GM12865 (cell line): ENCODE measurements around the gene MTR.
A peak's percentile ranks its signal among the peaks of the same experiment; 100 is the strongest.

ENCODE experiments used
- DNase-seq: peaks from one replicate; pipeline ENCODE4 v3.0.0; 2010; ENCODE audit warnings: low read depth
- H3K4me3 ChIP-seq: 2 replicates; pipeline ENCODE4 v1.5.1; 2011; ENCODE audit warnings: mild to moderate bottlenecking, low read depth, low read length, control low read depth
- CTCF ChIP-seq: IDR thresholded peaks from 2 replicates; pipeline ENCODE4 v1.5.1; 2011; ENCODE audit warnings: low read length, control low read depth, low read depth, inconsistent platforms; ENCODE audit not compliant: insufficient read depth; ENCODE audit errors: missing control alignments

The MTR gene

GRCh38 chr1:236753516-236753915 lies 41.6 kb upstream of the MTR start:
- no peak overlapping the region for H3K4me3 ChIP-seq
- peak; percentile 31 for DNase-seq
- TF ChIP-seq CTCF, result peak; percentile 17

- H3K4me3 ChIP-seq, result no peak overlapping the region
- TF ChIP-seq CTCF, result no peak
Measured at GRCh38 chr1:236753964-236754363, 41.1 kb upstream of the MTR start.

GRCh38 chr1:236754525-236755210 lies 40.4 kb upstream of the MTR start:
- TF ChIP-seq CTCF, result no peak
- no peak overlapping the region for H3K4me3 ChIP-seq
- no peak for DNase-seq

More at GRCh38 chr1:236753964-236754363, 41.1 kb upstream of the MTR start:
- no peak for DNase-seq

GRCh38 chr1:236757640-236758039 lies 37.5 kb upstream of the MTR start:
- no peak for TF ChIP-seq CTCF
- no peak for DNase-seq
- H3K4me3 ChIP-seq, result no peak overlapping the region

GRCh38 chr1:236759252-236759859 lies 35.7 kb upstream of the MTR start:
- TF ChIP-seq CTCF, result peak; percentile 69
- DNase-seq, result peak; percentile 58

GRCh38 chr1:236760480-236760879 lies 34.6 kb upstream of the MTR start:
- no peak for TF ChIP-seq CTCF
- H3K4me3 ChIP-seq, result no peak overlapping the region
- no peak for DNase-seq

More at GRCh38 chr1:236759252-236759859, 35.7 kb upstream of the MTR start:
- H3K4me3 ChIP-seq, result no peak overlapping the region
